A673 (cell line): ENCODE results near the gene MMD.

Experiments
- CTCF ChIP-seq: fragments of 300-800, 200-600 bp; sonication (generic); conservative IDR thresholded peaks from 2 replicates; pipeline ENCODE4 v1.5.1; 2017; ENCODE audit warnings: low read depth, mild to moderate bottlenecking, antibody characterized with exemption, low read length, moderate library complexity, mixed read lengths
- EZH2 ChIP-seq: fragments of 200-600 bp; sonication (generic); IDR thresholded peaks from 2 replicates; pipeline ENCODE4 v1.6.1; 2017; ENCODE audit warnings: borderline replicate concordance, low read depth, mild to moderate bottlenecking, mixed read lengths, antibody characterized with exemption, low read length; ENCODE audit not compliant: poor library complexity, severe bottlenecking

DNA sequence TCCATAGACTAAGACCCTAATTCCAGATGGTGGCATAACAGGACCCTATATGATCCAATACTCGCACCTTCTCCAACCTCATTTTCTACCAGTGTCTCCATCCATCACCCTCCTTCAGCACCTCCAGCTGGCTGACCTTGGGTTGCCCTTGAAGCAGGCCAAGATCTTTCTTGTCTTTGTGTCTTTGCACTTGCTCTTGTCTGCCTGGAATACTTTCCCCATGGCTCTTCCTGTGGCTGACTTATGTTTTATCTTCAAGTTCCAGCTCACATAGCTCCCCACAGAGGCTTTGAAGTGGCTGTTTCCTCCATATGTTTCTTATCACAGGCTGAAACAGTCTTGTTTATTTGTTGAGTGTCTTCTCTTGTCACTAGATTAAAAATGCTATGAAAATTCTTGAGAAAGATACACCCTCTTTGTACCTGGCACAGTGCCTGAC lies 29.6 kb upstream of the MMD start:
- no peak for TF ChIP-seq CTCF
- no peak for TF ChIP-seq EZH2
